ENCODE results near the gene TGFBR1. TPM values are rescaled to one million over a fixed set of nuclear protein-coding genes. Genes with fewer than 3 reads are reported as not detected.

The TGFBR1 gene
- total RNA-seq, 1 donor from 2014 or later, result 87.8 TPM

DNA sequence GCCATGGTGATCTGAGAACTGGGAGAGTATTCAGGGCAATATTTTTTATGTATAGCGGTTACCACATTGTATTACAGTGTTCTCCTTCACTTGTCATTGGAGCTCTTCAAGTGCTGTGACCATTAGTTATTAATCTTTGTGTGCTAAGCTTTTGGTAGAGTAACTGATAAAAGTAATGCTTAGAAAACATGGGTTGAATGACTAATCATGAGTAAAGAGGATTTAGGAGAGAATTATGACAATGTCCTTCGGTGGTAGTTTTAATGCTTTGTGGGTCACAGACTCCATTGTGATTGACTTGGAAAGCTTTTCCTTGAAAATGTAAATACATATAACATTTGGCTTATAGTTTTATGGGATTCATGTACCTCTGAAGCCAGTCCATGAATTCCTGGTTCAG lies 21.4 kb downstream of the TGFBR1 start:
- H3K36me3 ChIP-seq (ENCODE audit: control insufficient read depth, insufficient read depth, low read length), result no peaks in the 10 kb centered on the region
- no peak overlapping the region for H3K4me3 ChIP-seq (ENCODE audit: low read depth, low read length)
- DNase-seq (ENCODE audit: low read depth), result no peak
- TF ChIP-seq, protein P1, sequence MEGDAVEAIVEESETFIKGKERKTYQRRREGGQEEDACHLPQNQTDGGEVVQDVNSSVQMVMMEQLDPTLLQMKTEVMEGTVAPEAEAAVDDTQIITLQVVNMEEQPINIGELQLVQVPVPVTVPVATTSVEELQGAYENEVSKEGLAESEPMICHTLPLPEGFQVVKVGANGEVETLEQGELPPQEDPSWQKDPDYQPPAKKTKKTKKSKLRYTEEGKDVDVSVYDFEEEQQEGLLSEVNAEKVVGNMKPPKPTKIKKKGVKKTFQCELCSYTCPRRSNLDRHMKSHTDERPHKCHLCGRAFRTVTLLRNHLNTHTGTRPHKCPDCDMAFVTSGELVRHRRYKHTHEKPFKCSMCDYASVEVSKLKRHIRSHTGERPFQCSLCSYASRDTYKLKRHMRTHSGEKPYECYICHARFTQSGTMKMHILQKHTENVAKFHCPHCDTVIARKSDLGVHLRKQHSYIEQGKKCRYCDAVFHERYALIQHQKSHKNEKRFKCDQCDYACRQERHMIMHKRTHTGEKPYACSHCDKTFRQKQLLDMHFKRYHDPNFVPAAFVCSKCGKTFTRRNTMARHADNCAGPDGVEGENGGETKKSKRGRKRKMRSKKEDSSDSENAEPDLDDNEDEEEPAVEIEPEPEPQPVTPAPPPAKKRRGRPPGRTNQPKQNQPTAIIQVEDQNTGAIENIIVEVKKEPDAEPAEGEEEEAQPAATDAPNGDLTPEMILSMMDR (IDR thresholded peaks at IDR 0.05; ENCODE audit: insufficient read depth, low read length, poor library complexity, severe bottlenecking), result no peak
- H3K27me3 ChIP-seq (ENCODE audit: control insufficient read depth, insufficient read depth, low read length), result no peaks in the 10 kb centered on the region

DNA sequence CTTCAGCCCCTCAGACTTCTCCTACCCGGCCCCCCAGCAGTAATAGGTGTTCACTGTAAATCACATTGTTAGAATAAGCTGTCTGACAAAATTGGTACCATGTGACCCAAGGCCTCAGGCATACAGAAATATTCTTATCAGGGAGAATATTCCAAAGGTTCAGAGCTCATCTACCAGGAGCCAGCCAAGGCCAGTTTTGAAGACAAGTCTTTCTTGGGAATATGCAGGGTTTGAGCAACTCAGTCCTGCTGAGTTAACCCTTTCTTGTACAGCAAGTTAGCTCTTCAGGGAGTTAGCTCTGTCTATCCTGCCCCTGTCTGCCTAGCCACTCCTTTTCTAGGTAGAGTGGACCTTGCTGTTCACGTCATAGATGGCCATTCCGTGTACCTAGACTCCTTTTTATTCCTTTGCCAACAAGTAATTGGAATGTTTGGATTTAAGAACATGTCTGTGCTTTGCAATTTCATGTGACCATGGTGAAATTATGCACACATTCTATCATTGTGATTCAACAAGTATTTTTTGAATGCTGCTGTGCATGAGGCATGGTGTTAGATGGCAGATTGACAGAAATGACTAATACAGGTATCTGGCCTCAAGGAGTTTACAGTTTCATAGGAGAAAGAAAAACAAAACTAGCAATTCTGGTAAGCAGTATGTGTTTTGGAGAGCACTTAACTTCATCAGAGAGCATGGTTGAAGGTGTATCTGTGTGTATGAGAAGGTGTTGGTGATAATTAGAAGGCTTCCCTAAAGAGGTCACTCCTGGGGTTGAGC lies 22.6 kb downstream of the TGFBR1 start:
- Histone ChIP-seq H3K27me3 (ENCODE audit: control insufficient read depth, insufficient read depth, low read length) (no peaks in the 10 kb centered on the region), H3K36me3 (ENCODE audit: control insufficient read depth, insufficient read depth, low read length) (no peaks in the 10 kb centered on the region), H3K4me3 (ENCODE audit: low read depth, low read length) (no peak overlapping the region)
- DNase-seq (ENCODE audit: low read depth), result no peak
- TF ChIP-seq, protein P1 (IDR thresholded peaks at IDR 0.05; ENCODE audit: insufficient read depth, low read length, poor library complexity, severe bottlenecking), result no peak

DNA sequence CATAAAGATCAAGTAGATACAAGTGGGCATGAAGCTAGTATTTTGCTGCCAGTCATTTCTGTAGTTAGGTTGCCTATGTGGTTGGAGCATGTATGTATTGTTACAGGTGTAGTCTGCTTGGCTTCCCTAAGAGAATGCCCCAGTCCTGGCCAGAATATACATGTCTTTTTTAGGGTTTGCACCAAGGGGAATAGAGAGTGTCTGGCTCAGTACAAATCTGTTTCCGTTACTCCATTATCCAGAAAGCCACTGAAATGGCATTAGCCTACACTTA lies 23.2 kb downstream of the TGFBR1 start:
- Histone ChIP-seq H3K36me3 (ENCODE audit: control insufficient read depth, insufficient read depth, low read length) (no peaks in the 10 kb centered on the region), H3K4me3 (ENCODE audit: low read depth, low read length) (no peak overlapping the region), H3K27me3 (ENCODE audit: control insufficient read depth, insufficient read depth, low read length) (no peaks in the 10 kb centered on the region)
- TF ChIP-seq, protein P1 (IDR thresholded peaks at IDR 0.05; ENCODE audit: insufficient read depth, low read length, poor library complexity, severe bottlenecking), result no peak
- no peak for DNase-seq (ENCODE audit: low read depth)

DNA sequence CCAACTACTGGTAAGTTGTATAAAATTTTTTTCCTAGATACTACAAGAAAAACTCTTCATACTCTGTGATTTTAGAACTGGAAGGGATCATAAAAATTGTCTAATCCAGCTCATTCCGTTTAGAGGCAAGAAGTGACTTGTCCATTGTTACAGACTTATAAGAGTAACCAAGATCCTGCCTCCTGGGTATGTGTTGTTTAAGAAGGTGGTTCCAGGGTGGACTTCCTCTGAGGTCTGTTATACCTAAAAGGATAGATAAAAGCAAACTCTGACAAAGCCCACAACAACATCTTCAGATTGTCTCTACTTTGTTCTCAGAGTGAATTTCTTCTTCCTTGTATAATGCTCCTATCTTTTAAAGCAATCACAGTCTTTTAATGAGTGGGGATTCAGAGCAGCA lies 24.2 kb downstream of the TGFBR1 start:
- Histone ChIP-seq H3K4me3 (ENCODE audit: low read depth, low read length) (no peak overlapping the region), H3K27me3 (ENCODE audit: control insufficient read depth, insufficient read depth, low read length) (no peaks in the 10 kb centered on the region), H3K36me3 (ENCODE audit: control insufficient read depth, insufficient read depth, low read length) (no peaks in the 10 kb centered on the region)
- TF ChIP-seq, protein P1 (IDR thresholded peaks at IDR 0.05; ENCODE audit: insufficient read depth, low read length, poor library complexity, severe bottlenecking), result no peak
- no peak for DNase-seq (ENCODE audit: low read depth)

DNA sequence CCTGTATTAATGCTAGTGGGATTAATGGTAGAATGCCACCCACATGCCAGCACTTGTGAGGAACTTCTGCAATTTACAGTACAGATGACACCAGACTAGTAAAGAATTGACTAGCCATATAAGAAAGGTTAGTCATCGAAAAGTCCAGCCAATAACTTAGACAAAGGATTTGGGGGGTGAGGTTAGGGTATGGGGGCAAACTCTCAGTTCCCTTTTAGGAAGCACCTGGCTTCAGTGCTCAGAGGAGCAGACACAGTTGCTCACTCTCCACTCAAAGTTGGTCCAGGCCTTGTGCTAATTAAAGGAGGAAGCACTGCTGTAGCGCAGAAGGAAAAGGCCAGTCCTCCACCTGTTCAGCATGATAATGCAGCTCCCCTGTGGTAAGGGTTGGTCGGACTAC lies 25.2 kb downstream of the TGFBR1 start:
- H3K36me3 ChIP-seq (ENCODE audit: control insufficient read depth, insufficient read depth, low read length), result no peaks in the 10 kb centered on the region
- TF ChIP-seq, protein P1 (IDR thresholded peaks at IDR 0.05; ENCODE audit: insufficient read depth, low read length, poor library complexity, severe bottlenecking), result no peak
- DNase-seq (ENCODE audit: low read depth), result no peak

DNA sequence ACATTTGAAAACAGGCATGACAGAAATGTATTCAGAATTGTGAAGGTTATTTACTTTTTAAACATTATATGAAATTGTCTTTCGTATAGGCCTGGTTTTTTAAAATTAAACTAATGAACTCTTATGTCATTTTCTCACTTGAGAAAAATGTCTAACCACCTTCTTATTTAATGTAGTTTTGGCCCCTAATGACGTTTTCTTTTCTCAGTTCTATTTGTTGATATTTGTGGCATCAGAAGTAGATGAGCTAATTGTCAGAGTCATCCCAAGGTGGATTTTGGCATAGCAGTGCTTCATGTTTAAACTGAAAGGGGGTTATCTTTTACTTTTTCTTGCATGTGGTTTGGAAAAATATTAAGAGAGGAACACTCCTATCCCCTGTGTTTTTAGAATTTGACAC lies 28.2 kb downstream of the TGFBR1 start:
- DNase-seq (ENCODE audit: low read depth), result no peak
- Histone ChIP-seq H3K4me3 (ENCODE audit: low read depth, low read length) (no peak overlapping the region), H3K36me3 (ENCODE audit: control insufficient read depth, insufficient read depth, low read length) (no peaks in the 10 kb centered on the region), H3K27me3 (ENCODE audit: control insufficient read depth, insufficient read depth, low read length) (no peaks in the 10 kb centered on the region)
- TF ChIP-seq, protein P1 (IDR thresholded peaks at IDR 0.05; ENCODE audit: insufficient read depth, low read length, poor library complexity, severe bottlenecking), result no peak

More for the DNA sequence above, 25.2 kb downstream of the TGFBR1 start:
- no peaks in the 10 kb centered on the region for H3K27me3 ChIP-seq (ENCODE audit: control insufficient read depth, insufficient read depth, low read length)
- no peak overlapping the region for H3K4me3 ChIP-seq (ENCODE audit: low read depth, low read length)
